GM12891 (cell line): Measurements from ENCODE around the gene OCA2.
A peak's percentile ranks its signal among the peaks of the same experiment; 100 is the strongest.

ENCODE experiments used
- DNase-seq: peaks from one replicate; pipeline ENCODE4 v3.0.0; 2011; ENCODE audit warnings: low spot score; ENCODE audit not compliant: insufficient read length
- FAIRE-seq: peaks from 2 replicates; lab custom pipeline; 2011; peaks lifted over from hg19 to GRCh38; lab: Jason Lieb, UNC
- PAX5 ChIP-seq: IDR thresholded peaks from 2 replicates; pipeline ENCODE4 v1.6.1; 2011; ENCODE audit warnings: low read length, moderate library complexity, mild to moderate bottlenecking; ENCODE audit not compliant: insufficient read depth, severe bottlenecking
- POLR2A ChIP-seq: IDR thresholded peaks from 2 replicates; pipeline ENCODE4 v1.6.1; 2011; ENCODE audit warnings: low read depth, low read length, control low read depth
- POLR2AphosphoS5 ChIP-seq: IDR thresholded peaks from 2 replicates; pipeline ENCODE4 v1.6.1; 2011; ENCODE audit warnings: low read depth, low read length, control low read depth
- POU2F2 ChIP-seq: IDR thresholded peaks from 2 replicates; pipeline ENCODE4 v1.6.1; 2011; ENCODE audit warnings: low read depth, mild to moderate bottlenecking, control low read depth, low read length, moderate library complexity
- SPI1 ChIP-seq: IDR thresholded peaks from 2 replicates; pipeline ENCODE4 v1.6.1; 2011; ENCODE audit warnings: low read depth, low read length, control low read depth
- TAF1 ChIP-seq: IDR thresholded peaks from 2 replicates; pipeline ENCODE4 v1.6.1; 2011; ENCODE audit warnings: low read depth, low read length, control low read depth

OCA2 gene

GRCh38 chr15:28103831-28104230, 4.7 kb upstream of the OCA2 start:
- DNase-seq (no peak), FAIRE-seq (no peak)
- TF ChIP-seq PAX5 (no peak), POLR2AphosphoS5 (no peak), POLR2A (no peak), POU2F2 (no peak), SPI1 (no peak), TAF1 (no peak)

- no peak for FAIRE-seq
- TF ChIP-seq PAX5 (no peak), TAF1 (no peak), SPI1 (no peak), POU2F2 (no peak), POLR2A (no peak)
- DNase-seq, result no peak
Measured at GRCh38 chr15:28101983-28102441, 2.9 kb upstream of the OCA2 start.

DNA sequence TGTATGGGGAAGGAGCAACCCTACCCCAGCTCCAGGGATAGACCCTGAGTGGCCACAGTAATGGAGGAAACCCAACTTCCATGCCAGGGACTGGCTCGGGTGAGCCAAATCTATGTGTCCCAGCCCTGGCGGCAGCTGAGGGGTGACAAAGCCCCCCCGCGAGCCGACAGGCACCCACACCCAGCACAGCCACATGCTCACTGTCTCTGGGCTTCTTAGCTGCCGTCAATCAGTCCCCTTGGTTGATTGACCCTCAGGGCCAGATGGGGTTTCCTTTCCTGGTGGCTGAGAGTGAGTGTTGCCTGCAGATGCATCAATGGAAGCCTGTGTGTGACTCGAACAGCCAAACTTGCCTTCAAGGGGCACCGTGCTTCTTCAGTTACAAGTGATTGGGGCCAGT, 2.1 kb upstream of the OCA2 start:
- TF ChIP-seq POLR2A (no peak), POU2F2 (no peak), PAX5 (no peak), SPI1 (no peak), TAF1 (no peak), POLR2AphosphoS5 (no peak)
- no peak for DNase-seq
- FAIRE-seq, result no peak

- DNase-seq (no peak), FAIRE-seq (no peak)
- no peak for TF ChIP-seq POLR2AphosphoS5
- TF ChIP-seq PAX5, result no peak
- TF ChIP-seq TAF1, result no peak
- TF ChIP-seq SPI1, result no peak
- no peak for TF ChIP-seq POU2F2
- no peak for TF ChIP-seq POLR2A
Measured at GRCh38 chr15:28100516-28101195, 1.5 kb upstream of the OCA2 start.

- TF ChIP-seq SPI1 (no peak), POLR2A (no peak), PAX5 (no peak), POU2F2 (no peak), POLR2AphosphoS5 (no peak), TAF1 (no peak)
- DNase-seq (no peak), FAIRE-seq (peak; percentile 26)
Measured at GRCh38 chr15:28099555-28100140, 533 bp upstream of the OCA2 start.

GRCh38 chr15:28098360-28098765, 752 bp downstream of the OCA2 start:
- TF ChIP-seq POLR2A (no peak), TAF1 (no peak), SPI1 (no peak), POLR2AphosphoS5 (no peak), POU2F2 (no peak), PAX5 (no peak)
- no peak for FAIRE-seq
- DNase-seq, result no peak

DNA sequence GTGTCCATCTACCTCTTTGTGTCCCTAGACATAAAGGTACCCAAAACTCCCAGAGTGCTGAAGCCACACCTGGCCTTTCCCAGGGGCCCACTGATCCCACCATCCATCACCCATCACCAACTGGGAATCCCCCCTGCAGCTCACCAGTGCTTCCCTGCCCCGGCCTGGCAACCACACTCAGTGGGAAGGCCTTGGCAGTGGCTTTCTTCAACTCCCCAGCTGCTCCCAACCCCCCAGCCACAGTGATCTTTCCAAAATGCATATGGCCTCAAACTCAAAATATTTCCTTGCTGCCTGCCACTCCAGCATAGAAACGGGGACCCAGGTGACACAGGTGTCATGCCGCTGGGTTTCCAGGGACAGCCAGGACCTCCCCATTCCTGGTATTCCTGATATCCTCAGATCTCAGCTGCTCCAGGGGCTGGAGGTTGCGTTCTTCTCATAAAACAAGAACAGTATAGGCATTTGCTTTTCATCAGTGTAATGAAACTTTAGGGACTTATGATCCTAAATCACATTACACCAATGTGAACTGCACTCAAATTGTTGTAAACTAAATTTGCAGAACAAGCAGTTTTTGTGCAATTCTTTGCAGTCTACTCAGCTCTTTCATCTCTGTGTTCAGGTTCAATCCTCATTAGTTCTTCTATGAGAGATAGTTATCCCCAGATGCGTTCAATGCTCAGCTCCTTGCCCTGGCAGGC, 1.3 kb downstream of the OCA2 start:
- DNase-seq, result no peak
- TF ChIP-seq POLR2A (no peak), POU2F2 (no peak), TAF1 (no peak), POLR2AphosphoS5 (no peak), PAX5 (no peak), SPI1 (no peak)
- no peak for FAIRE-seq

DNA sequence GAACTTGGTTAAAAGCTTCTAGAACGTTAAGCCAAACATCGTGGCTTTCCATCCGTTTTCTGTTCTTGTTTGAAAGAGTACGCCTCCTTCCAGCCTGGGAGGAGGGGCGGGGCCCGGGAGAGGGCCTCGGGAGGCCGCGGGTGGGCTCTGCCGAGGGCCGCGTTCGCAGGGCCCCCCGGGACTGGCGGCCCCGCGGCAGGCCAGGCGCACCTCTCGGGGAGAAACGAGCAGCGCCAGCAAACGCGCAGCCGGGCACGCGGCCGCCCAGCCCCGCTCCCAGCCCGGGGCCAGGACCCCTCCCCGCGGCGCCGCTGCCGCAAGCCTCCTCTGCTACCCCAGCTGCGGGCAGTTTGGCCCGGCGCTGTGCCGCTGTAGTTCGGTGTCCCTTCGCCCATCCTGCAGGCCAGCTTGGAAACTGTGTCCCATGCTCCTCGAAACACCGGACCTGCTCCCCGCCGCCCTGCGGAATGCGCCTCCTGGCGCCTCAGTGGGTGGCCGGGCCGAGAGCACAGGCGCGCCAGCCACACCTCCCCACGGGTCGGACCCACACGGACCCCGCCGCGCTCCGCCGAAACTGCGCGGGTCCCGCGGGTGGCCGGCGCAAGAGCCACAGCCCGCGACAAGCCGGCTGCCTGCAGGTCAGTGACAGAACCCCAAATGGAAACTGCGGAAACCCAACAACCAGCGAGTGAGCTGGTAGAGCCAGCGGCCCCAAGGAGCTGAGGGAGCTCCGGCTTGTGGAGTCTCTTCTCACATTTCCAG, 2.3 kb downstream of the OCA2 start:
- TF ChIP-seq PAX5 (no peak), TAF1 (no peak), POLR2AphosphoS5 (no peak), SPI1 (no peak), POU2F2 (no peak), POLR2A (no peak)
- FAIRE-seq, result no peak
- DNase-seq, result no peak

DNA sequence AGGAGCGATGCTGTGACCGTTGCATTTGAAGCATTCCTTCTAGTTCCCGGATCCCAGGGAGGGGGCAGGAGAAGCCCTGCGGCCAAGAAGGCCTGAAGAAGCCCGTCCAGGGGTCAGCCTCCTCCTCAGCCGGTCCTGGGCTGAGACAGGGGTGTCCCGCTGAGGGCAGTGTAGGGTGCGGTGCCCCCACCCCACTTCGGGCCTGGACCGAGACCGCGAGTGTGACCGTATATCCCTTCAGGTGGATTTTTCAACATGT, 2.8 kb downstream of the OCA2 start:
- TF ChIP-seq POLR2AphosphoS5 (no peak), TAF1 (no peak), SPI1 (no peak), PAX5 (no peak), POLR2A (no peak)
- FAIRE-seq (no peak), DNase-seq (no peak)
